ENCODE data around the gene CCDC127.
"Not testable (repeated sequence)": the region's sequence is repeated elsewhere in the genome, so short reads cannot be mapped to it uniquely, and the experiment has no call there.

The CCDC127 gene, protein sequence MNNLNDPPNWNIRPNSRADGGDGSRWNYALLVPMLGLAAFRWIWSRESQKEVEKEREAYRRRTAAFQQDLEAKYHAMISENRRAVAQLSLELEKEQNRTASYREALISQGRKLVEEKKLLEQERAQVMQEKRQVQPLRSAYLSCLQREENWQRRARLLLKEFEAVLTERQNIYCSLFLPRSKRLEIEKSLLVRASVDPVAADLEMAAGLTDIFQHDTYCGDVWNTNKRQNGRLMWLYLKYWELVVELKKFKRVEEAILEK

GRCh38 chr5:217494-218456, at the start of gene CCDC127, which contains the start of gene SDHA:
Gene CCDC127, minus strand, starts transcription at chr5:218153. Its CDS starts 1,304 bp downstream, at chr5:216849.
Gene SDHA, plus strand, starts transcription at chr5:218320. Its CDS starts 36 bp downstream, at chr5:218356.
- DNase-seq: peak; percentile 92 to 96

GRCh38 chr5:267716-268115, 49.8 kb upstream of the CCDC127 start:
- no peak for DNase-seq

- not testable (repeated sequence) for DNase-seq
Observed at GRCh38 chr5:266311-267026, 48.5 kb upstream of the CCDC127 start.

- DNase-seq: no peak
Observed at GRCh38 chr5:264338-264737, 46.4 kb upstream of the CCDC127 start.

DNA sequence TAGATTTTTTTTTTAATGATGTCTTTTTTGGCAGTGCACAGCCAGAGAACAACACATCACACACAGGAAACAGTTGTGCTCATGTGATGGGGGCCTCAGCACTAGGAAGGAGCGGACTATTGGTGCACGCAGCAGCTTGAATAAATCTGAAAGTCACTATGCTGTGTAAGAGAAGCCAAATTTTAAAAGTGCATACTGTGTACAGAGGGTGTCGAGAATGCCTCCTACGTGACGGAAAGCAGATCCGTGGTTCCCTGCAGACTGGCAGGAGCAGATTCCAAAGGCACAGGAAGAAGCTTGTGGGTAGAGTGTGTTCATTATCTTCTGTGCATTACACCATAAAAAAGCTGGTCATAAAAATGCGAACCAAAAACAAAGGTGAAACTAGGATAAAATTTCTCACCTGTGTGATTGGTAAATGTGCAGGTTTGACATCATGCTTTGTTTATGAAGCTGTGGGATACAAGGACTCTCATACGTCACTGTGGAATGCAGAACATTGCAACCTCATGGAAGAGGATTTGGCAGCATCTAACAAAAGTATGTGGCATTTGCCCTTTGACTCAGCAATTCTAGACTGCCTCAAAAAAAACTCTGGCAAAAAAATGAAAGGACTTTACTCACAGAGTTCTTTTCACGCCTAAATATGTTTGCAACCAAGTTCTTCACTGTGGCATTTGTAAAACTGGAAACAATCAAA, 45.5 kb upstream of the CCDC127 start:
- not testable (repeated sequence) for DNase-seq

DNA sequence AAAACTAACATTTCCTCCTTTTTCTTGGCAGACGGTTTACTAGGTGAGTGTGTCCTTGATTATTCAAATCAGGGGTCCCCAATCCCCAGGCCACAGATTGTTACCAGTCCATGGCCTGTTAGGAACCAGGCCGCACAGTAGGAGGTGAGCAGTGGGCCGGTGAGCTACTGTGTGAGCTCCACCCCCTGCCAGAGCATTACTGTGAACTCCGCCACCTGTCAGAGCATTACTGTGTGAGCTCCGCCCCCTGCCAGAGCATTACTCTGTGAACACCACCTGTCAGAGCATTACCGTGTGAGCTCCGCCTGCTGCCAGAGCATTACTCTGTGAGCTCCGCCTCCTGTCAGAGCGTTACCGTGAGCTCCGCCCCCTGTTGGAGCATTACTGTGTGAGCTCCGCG, 39.2 kb upstream of the CCDC127 start:
- no peak for DNase-seq

GRCh38 chr5:256347-256746, 38.4 kb upstream of the CCDC127 start:
- not testable (repeated sequence) for DNase-seq

DNA sequence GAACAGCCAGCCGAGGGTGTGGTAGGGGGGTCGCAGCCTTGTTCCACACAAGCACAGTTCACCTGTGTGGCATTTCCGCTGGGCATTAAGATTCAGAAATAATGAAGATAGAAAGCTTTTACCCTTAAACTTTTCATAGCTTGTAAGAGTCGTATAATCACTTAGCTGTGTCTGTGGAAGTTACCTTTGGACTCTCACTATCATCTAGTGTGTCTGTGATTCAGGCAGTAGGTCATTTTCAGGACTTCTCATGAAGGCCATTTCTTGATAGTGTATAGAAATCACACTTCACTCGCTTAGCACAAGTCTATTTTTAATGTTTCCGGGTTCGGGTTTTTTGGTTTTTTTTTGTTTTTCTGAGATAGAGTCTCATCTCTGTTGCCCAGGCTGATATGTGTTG, 37.2 kb upstream of the CCDC127 start:
- DNase-seq: not testable (repeated sequence)

GRCh38 chr5:254322-254721, 36.4 kb upstream of the CCDC127 start:
- not testable (repeated sequence) for DNase-seq

GRCh38 chr5:252546-252945, 34.6 kb upstream of the CCDC127 start:
- no peak for DNase-seq

DNA sequence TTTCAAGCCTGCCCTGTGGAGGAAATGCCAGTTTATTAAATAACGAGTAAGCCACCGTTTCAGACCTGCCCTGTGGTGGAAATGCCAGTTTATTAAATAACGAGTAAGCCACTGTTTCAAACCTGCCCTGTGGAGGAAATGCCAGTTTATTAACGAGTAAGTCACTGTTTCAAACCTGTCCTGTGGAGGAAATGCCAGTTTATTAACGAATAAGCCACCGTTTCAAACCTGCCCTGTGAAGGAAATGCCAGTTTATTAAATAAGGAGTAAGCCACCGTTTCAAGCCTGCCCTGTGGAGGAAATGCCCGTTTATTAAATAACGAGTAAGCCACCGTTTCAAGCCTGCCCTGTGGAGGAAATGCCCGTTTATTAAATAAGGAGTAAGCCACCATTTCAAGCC, 34.0 kb upstream of the CCDC127 start:
- not testable (repeated sequence) for DNase-seq

- DNase-seq: not testable (repeated sequence)
Observed at GRCh38 chr5:251538-251937, 33.6 kb upstream of the CCDC127 start.

GRCh38 chr5:251016-251415, 33.1 kb upstream of the CCDC127 start:
- not testable (repeated sequence) for DNase-seq

GRCh38 chr5:250396-250795, 32.4 kb upstream of the CCDC127 start:
- DNase-seq: not testable (repeated sequence)

DNA sequence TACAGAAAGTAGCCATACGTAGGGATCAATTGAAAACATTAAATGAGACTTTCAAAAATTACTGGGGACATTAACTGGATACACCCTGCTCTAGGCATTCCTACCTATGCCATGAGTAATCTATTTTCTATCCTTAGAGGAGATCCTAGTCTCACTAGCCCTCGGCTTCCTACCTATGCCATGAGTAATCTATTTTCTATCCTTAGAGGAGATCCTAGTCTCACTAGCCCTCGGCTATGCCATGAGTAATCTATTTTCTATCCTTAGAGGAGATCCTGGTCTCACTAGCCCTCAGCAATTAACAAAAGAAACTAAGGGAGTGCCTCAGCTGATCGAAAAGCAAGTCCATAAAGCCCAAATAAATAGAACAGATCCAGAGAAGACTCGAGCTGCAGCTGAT, 27.8 kb upstream of the CCDC127 start:
- not testable (repeated sequence) for DNase-seq

GRCh38 chr5:243683-244367, 25.9 kb upstream of the CCDC127 start:
- DNase-seq: not testable (repeated sequence)

- DNase-seq: not testable (repeated sequence)
Observed at GRCh38 chr5:241045-241669, 23.2 kb upstream of the CCDC127 start.

DNA sequence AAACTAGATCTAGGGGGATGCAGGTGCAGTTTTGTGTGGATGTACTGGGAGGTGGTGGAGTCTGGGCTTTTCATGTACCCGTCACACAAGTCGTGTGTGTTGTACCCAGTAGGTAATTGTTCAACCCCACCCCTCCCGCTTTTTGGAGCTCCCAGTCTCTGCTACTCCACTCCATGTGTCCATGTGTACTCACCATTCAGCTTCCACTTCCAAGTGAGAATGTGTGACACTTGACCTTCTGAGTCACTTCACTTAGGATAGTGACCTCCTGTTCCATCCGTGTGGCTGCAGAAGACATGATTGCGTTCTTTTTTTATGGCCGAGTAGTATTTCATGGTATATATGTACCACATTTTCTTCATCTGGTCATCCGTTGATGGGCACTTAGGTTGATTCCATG, 22.6 kb upstream of the CCDC127 start:
- not testable (repeated sequence) for DNase-seq

- not testable (repeated sequence) for DNase-seq
Observed at GRCh38 chr5:237931-238330, 20.0 kb upstream of the CCDC127 start.

GRCh38 chr5:235527-235926, 17.6 kb upstream of the CCDC127 start:
- not testable (repeated sequence) for DNase-seq

- no peak for DNase-seq
Observed at GRCh38 chr5:234450-234849, 16.5 kb upstream of the CCDC127 start.
